Neural progenitor cell (in vitro differentiated cells): Measurements from ENCODE around the gene CRISPLD2. TPM values are rescaled to one million over a fixed set of nuclear protein-coding genes. Genes with fewer than 3 reads are reported as not detected.

Source experiments
- DNase-seq: peaks from one replicate; pipeline ENCODE4 v3.0.0-alpha.2; 2016; ENCODE audit warnings: low spot score
- H2AFZ ChIP-seq: fragments of 200-600 bp; sonication (generic); replicated peaks from 2 replicates; pipeline ENCODE4 v1.6.1; 2016; ENCODE audit warnings: antibody characterized with exemption
- H3F3A ChIP-seq: fragments of 200-600 bp; sonication (generic); 2 replicates; pipeline ENCODE4 v1.6.1; 2016; ENCODE audit warnings: antibody characterized with exemption, low read depth
- H3K27ac ChIP-seq: fragments of 200-600 bp; sonication (generic); 2 replicates; pipeline ENCODE4 v1.5.1; 2016; ENCODE audit warnings: mild to moderate bottlenecking
- H3K27me3 ChIP-seq: fragments of 200-600 bp; sonication (generic); 2 replicates; pipeline ENCODE4 v1.6.1; 2016; ENCODE audit warnings: mild to moderate bottlenecking, moderate library complexity
- H3K36me3 ChIP-seq: fragments of 200-600 bp; sonication (generic); 2 replicates; pipeline ENCODE4 v1.5.1; 2016
- H3K4me1 ChIP-seq: fragments of 200-600 bp; sonication (generic); 2 replicates; pipeline ENCODE4 v1.6.1; 2016; ENCODE audit warnings: mixed run types
- H3K4me2 ChIP-seq: fragments of 200-600 bp; sonication (generic); 2 replicates; pipeline ENCODE4 v1.6.1; 2016
- H3K4me3 ChIP-seq: fragments of 200-600 bp; sonication (generic); 2 replicates; pipeline ENCODE4 v1.5.1; 2016
- H3K79me2 ChIP-seq: fragments of 200-600 bp; sonication (generic); 2 replicates; pipeline ENCODE4 v1.6.1; 2016; ENCODE audit warnings: low read depth
- H3K9ac ChIP-seq: fragments of 200-600 bp; sonication (generic); 2 replicates; pipeline ENCODE4 v1.6.1; 2016
- H3K9me3 ChIP-seq: fragments of 200-600 bp; sonication (generic); 2 replicates; pipeline ENCODE4 v1.5.1; 2016; ENCODE audit warnings: low read depth
- H4K20me1 ChIP-seq: fragments of 200-600 bp; sonication (generic); 2 replicates; pipeline ENCODE4 v1.6.1; 2016; ENCODE audit warnings: low read depth
- H3K27ac Mint-ChIP-seq: 3 replicates; pipeline ENCODE4 v1.8.0; 2021; ENCODE audit warnings: mixed read lengths
- H3K27me3 Mint-ChIP-seq: 2 replicates; pipeline ENCODE4 v1.8.0; 2022; ENCODE audit warnings: low read depth, mild to moderate bottlenecking, inconsistent platforms, moderate library complexity, mixed read lengths; ENCODE audit not compliant: insufficient read depth
- H3K36me3 Mint-ChIP-seq: 3 replicates; pipeline ENCODE4 v1.8.0; 2021; ENCODE audit warnings: mixed read lengths
- H3K4me1 Mint-ChIP-seq: 3 replicates; pipeline ENCODE4 v1.8.0; 2021; ENCODE audit warnings: mixed read lengths
- H3K4me3 Mint-ChIP-seq: 3 replicates; pipeline ENCODE4 v1.8.0; 2021; ENCODE audit warnings: mild to moderate bottlenecking, moderate library complexity, mixed read lengths
- H3K9me3 Mint-ChIP-seq: 3 replicates; pipeline ENCODE4 v1.8.0; 2020; ENCODE audit warnings: mixed read lengths
- CTCF ChIP-seq: fragments of 200-600 bp; sonication (generic); IDR thresholded peaks from 2 replicates; pipeline ENCODE4 v1.5.1; 2017; ENCODE audit warnings: antibody characterized with exemption, mild to moderate bottlenecking
- EZH2 ChIP-seq: fragments of 200-600 bp; sonication (generic); IDR thresholded peaks from 2 replicates; pipeline ENCODE4 v1.6.1; 2017; ENCODE audit warnings: antibody characterized with exemption, mild to moderate bottlenecking, moderate library complexity
- EZH2phosphoT487 ChIP-seq: fragments of 200-600 bp; sonication (generic); IDR thresholded peaks from 2 replicates; pipeline ENCODE4 v1.6.1; 2017; ENCODE audit warnings: antibody characterized with exemption
- total RNA-seq: library from RNA; depleted of rRNA; stranded (reverse); fragments of >200 nt; gene quantifications from 2 replicates; pipeline ENCODE4 v1.2.3, GENCODE V29; 2015; ENCODE audit warnings: low replicate concordance

The CRISPLD2 gene
- total RNA-seq, 1 donor from 2014 or later, result 0.11 TPM

- Histone ChIP-seq H3K4me3 (no peak overlapping the region), H4K20me1 (no peaks in the 10 kb centered on the region), H3K27ac (no peak overlapping the region), H3K27me3 (no peaks in the 10 kb centered on the region), H3K9ac (no peak overlapping the region), H3K4me1 (no peaks in the 10 kb centered on the region), H2AFZ (no peak overlapping the region), H3K4me2 (no peak overlapping the region), H3K36me3 (no peaks in the 10 kb centered on the region), H3K9me3 (no peaks in the 10 kb centered on the region), H3K79me2 (no peaks in the 10 kb centered on the region), H3F3A (no peaks in the 10 kb centered on the region)
- peaks cover 23% of the 10 kb centered on the region for H3K27me3 Mint-ChIP-seq
- no peak for DNase-seq
- H3K27ac Mint-ChIP-seq, result no peak overlapping the region
- H3K9me3 Mint-ChIP-seq, result peaks cover 2% of the 10 kb centered on the region
- no peak overlapping the region for H3K4me3 Mint-ChIP-seq
- H3K36me3 Mint-ChIP-seq, result no peaks in the 10 kb centered on the region
- peaks cover 35% of the 10 kb centered on the region for H3K4me1 Mint-ChIP-seq
- no peak for TF ChIP-seq CTCF
Measured at GRCh38 chr16:84920333-84920732, 100.5 kb downstream of the CRISPLD2 start.

GRCh38 chr16:84922351-84923120 lies 102.8 kb downstream of the CRISPLD2 start:
- no peak overlapping the region for H3K4me3 Mint-ChIP-seq
- Histone ChIP-seq H3K36me3 (no peaks in the 10 kb centered on the region), H3K4me3 (no peak overlapping the region), H4K20me1 (no peaks in the 10 kb centered on the region), H3K27me3 (no peaks in the 10 kb centered on the region), H3K4me2 (no peak overlapping the region), H3K4me1 (no peaks in the 10 kb centered on the region), H3K79me2 (no peaks in the 10 kb centered on the region), H3K9me3 (no peaks in the 10 kb centered on the region), H3K27ac (no peak overlapping the region), H3K9ac (no peak overlapping the region), H2AFZ (peak overlapping the region; percentile 34), H3F3A (no peaks in the 10 kb centered on the region)
- peaks cover 2% of the 10 kb centered on the region for H3K9me3 Mint-ChIP-seq
- peaks cover 26% of the 10 kb centered on the region for H3K4me1 Mint-ChIP-seq
- peaks cover 23% of the 10 kb centered on the region for H3K27me3 Mint-ChIP-seq
- H3K36me3 Mint-ChIP-seq, result no peaks in the 10 kb centered on the region
- peak; percentile 34 for DNase-seq
- no peak overlapping the region for H3K27ac Mint-ChIP-seq
- no peak for TF ChIP-seq CTCF
- TF ChIP-seq EZH2phosphoT487, result no peak
- TF ChIP-seq EZH2, result no peak

- Histone ChIP-seq H3K36me3 (no peaks in the 10 kb centered on the region), H3K4me3 (no peak overlapping the region), H2AFZ (peak overlapping the region; percentile 15), H3K4me2 (no peak overlapping the region), H3K79me2 (no peaks in the 10 kb centered on the region), H4K20me1 (no peaks in the 10 kb centered on the region), H3K9me3 (no peaks in the 10 kb centered on the region), H3F3A (no peaks in the 10 kb centered on the region), H3K4me1 (no peaks in the 10 kb centered on the region), H3K27ac (no peak overlapping the region), H3K27me3 (no peaks in the 10 kb centered on the region), H3K9ac (no peak overlapping the region)
- Mint-ChIP-seq H3K4me3 (no peak overlapping the region), H3K9me3 (peaks cover 2% of the 10 kb centered on the region), H3K4me1 (peaks cover 20% of the 10 kb centered on the region), H3K27ac (no peak overlapping the region), H3K36me3 (no peaks in the 10 kb centered on the region), H3K27me3 (peaks cover 20% of the 10 kb centered on the region)
- DNase-seq, result no peak
- TF ChIP-seq EZH2phosphoT487, result no peak
- TF ChIP-seq CTCF, result no peak
- TF ChIP-seq EZH2, result no peak
Measured at GRCh38 chr16:84924331-84925091, 104.7 kb downstream of the CRISPLD2 start.
